ENCODE measurements around the gene KRCC1.
"Not testable (repeated sequence)": the region's sequence is repeated elsewhere in the genome, so short reads cannot be mapped to it uniquely, and the experiment has no call there.

DNA sequence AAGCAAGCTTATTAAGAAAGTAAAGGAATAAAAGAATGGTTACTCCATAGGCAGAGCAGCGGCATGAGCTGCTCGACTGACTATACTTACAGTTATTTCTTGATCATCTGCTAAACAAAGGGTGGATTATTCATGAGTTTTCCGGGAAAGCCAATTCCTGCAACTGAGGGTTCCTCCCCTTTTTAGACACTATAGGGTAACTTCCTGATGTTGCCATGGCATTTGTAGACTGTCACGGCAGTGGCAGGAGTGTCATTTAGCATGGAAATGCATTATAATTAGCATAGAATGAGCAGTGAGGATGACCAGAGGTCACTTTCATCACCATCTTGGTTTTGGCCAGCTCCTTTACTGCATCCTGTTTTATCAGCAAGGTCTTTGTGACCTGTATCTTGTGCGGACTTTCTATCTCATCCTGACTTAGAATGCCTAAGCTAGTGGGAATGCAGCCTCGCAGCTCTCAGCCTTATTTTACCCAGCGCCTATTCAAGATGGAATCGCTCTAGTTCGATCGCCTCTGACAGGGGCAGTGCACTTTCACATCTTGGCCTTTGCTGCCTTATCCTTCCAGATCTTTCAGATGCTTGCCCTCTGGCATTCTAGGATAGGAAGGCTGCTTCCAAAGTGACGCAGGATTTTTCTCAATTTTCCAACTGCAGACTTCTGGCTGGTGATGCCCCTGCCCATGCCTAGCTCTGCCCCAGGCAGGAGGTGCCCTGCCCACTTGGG, 37.3 kb downstream of the KRCC1 start:
- TF ChIP-seq, protein P1, sequence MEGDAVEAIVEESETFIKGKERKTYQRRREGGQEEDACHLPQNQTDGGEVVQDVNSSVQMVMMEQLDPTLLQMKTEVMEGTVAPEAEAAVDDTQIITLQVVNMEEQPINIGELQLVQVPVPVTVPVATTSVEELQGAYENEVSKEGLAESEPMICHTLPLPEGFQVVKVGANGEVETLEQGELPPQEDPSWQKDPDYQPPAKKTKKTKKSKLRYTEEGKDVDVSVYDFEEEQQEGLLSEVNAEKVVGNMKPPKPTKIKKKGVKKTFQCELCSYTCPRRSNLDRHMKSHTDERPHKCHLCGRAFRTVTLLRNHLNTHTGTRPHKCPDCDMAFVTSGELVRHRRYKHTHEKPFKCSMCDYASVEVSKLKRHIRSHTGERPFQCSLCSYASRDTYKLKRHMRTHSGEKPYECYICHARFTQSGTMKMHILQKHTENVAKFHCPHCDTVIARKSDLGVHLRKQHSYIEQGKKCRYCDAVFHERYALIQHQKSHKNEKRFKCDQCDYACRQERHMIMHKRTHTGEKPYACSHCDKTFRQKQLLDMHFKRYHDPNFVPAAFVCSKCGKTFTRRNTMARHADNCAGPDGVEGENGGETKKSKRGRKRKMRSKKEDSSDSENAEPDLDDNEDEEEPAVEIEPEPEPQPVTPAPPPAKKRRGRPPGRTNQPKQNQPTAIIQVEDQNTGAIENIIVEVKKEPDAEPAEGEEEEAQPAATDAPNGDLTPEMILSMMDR (IDR thresholded peaks at IDR 0.05), result not testable (repeated sequence)
- not testable (repeated sequence) for TF ChIP-seq POLR2AphosphoS5, POLR2A, EP300 (IDR thresholded peaks at IDR 0.05)

All from stomach (tissue), 4 donors.